Ishikawa (cell line): ENCODE measurements around the gene DHPS.

Experiments
- CEBPB ChIP-seq: IDR thresholded peaks from 2 replicates; pipeline ENCODE4 v1.6.1; 2012
- EP300 ChIP-seq: IDR thresholded peaks from 2 replicates; pipeline ENCODE4 v1.6.1; 2012; ENCODE audit warnings: borderline replicate concordance
- RAD21 ChIP-seq: IDR thresholded peaks from 2 replicates; pipeline ENCODE4 v1.6.1; 2012; ENCODE audit warnings: low read depth
- ZBTB7A ChIP-seq: IDR thresholded peaks from 2 replicates; pipeline ENCODE4 v1.6.1; 2012; ENCODE audit warnings: low read depth

- TF ChIP-seq RAD21 (no peak), CEBPB (no peak), EP300 (no peak), ZBTB7A (no peak)
Measured at GRCh38 chr19:12698138-12698537, 16.5 kb upstream of the DHPS start.
